MCF 10A (cell line): Measurements from ENCODE around the gene CARD8. TPM values are rescaled to one million over a fixed set of nuclear protein-coding genes. Genes with fewer than 3 reads are reported as not detected.

Experiments used
- BruUV-seq: library from RNA; stranded (reverse); fragments of 400-500 nt; replicated peaks from 2 replicates; lab custom pipeline; 2021; lab: Mats Ljungman, UMichigan
- CTCF ChIA-PET: fragments of 300-600 bp; sonication (Branson Sonifier 250); formaldehyde crosslinking; extraction: SDS; loops from one replicate; lab custom pipeline; 2021; ENCODE audit warnings: antibody characterized with exemption, inconsistent platforms; lab: Yijun Ruan, JAX
- POLR2A ChIA-PET: fragments of 300-600, 350-650 bp; sonication (Branson Sonifier 250); formaldehyde crosslinking; extraction: SDS; loops from one replicate; lab custom pipeline; 2020; ENCODE audit warnings: antibody characterized with exemption, inconsistent platforms; lab: Yijun Ruan, JAX
- DNase-seq: peaks from one replicate; pipeline ENCODE4 v3.0.0-alpha.2; 2018; ENCODE audit not compliant: unreplicated experiment
- H3K27ac Mint-ChIP-seq: one replicate; pipeline ENCODE4 v1.8.0; 2022; ENCODE audit warnings: mild to moderate bottlenecking, low read depth, mixed read lengths; ENCODE audit not compliant: unreplicated experiment
- H3K27me3 Mint-ChIP-seq: one replicate; pipeline ENCODE4 v1.8.0; 2022; ENCODE audit warnings: mixed read lengths; ENCODE audit not compliant: insufficient read depth, unreplicated experiment
- H3K36me3 Mint-ChIP-seq: one replicate; pipeline ENCODE4 v1.8.0; 2022; ENCODE audit warnings: mild to moderate bottlenecking, moderate library complexity, mixed read lengths; ENCODE audit not compliant: insufficient read depth, unreplicated experiment
- H3K4me1 Mint-ChIP-seq: one replicate; pipeline ENCODE4 v1.8.0; 2022; ENCODE audit warnings: mixed read lengths; ENCODE audit not compliant: insufficient read depth, unreplicated experiment
- H3K4me3 Mint-ChIP-seq: one replicate; pipeline ENCODE4 v1.8.0; 2022; ENCODE audit warnings: mild to moderate bottlenecking, moderate library complexity, mixed read lengths; ENCODE audit not compliant: unreplicated experiment
- H3K9me3 Mint-ChIP-seq: one replicate; pipeline ENCODE4 v1.8.0; 2022; ENCODE audit warnings: mixed read lengths; ENCODE audit not compliant: unreplicated experiment
- CTCF ChIP-seq: fragments of 200-600 bp; IDR thresholded peaks from one replicate; pipeline ENCODE4 v1.8.0; 2022; ENCODE audit warnings: antibody characterized with exemption, mild to moderate bottlenecking; ENCODE audit not compliant: unreplicated experiment
- intact Hi-C: fragments of 100-400 bp; cut with micrococcal nuclease; formaldehyde crosslinking; loops from 2 replicates; pipeline ENCODE4 v1.14.1; 2022
- total RNA-seq: library from RNA; stranded (reverse); gene quantifications from 2 replicates; pipeline ENCODE4 v1.2.3, GENCODE V29; 2022

Gene CARD8
- total RNA-seq, 1 experiment from 2014 or later = 16.0 TPM

DNA sequence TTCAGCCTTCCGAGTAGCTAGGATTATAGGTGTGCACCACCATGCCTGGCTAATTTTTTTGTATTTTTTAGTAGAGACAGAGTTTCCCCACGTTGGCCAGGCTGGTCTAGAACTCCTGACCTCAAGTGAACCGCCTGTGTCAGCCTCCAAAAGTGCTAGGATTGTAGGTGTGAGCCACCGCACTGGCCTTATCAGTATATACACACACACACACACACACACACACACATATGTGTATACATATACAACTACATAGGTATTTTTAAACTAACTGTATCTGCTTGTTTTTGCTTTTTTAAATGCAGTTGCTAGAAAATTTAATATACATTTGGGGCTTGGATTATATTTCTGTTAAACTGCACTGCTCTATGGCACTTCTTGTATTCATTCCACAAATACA is 3.1 kb downstream of the CARD8 start:
- BruUV-seq = no TSS peak
- ChIA-PET POLR2A (interaction anchor here (0.7 kb wide), 1 partner anchor 47 kb away, joined by 3 read pairs; no protein-coding TSS in a partner anchor), CTCF (no interaction called here)
- Mint-ChIP-seq H3K4me1 (peaks cover 5% of the 10 kb centered on the region), H3K9me3 (no peaks in the 10 kb centered on the region), H3K27ac (no peak overlapping the region), H3K4me3 (no peak overlapping the region), H3K27me3 (no peaks in the 10 kb centered on the region), H3K36me3 (peaks cover 13% of the 10 kb centered on the region)
- DNase-seq = no peak
- intact Hi-C loops = no loop called here
- no peak for TF ChIP-seq CTCF

GRCh38 chr19:48250290-48251025 is 5.3 kb downstream of the CARD8 start:
- H3K9me3 Mint-ChIP-seq = no peaks in the 10 kb centered on the region
- no peaks in the 10 kb centered on the region for H3K27me3 Mint-ChIP-seq
- intact Hi-C loops = no loop called here
- POLR2A ChIA-PET = interaction anchor here (0.6 kb wide), 1 partner anchor 1010 kb away, joined by 3 read pairs; no protein-coding TSS in a partner anchor
- BruUV-seq = no TSS peak
- H3K36me3 Mint-ChIP-seq = peaks cover 19% of the 10 kb centered on the region
- no peak overlapping the region for H3K27ac Mint-ChIP-seq
- no peak for DNase-seq
- no peak for TF ChIP-seq CTCF
- CTCF ChIA-PET = no interaction called here
- H3K4me1 Mint-ChIP-seq = peaks cover 5% of the 10 kb centered on the region
- no peak overlapping the region for H3K4me3 Mint-ChIP-seq

DNA sequence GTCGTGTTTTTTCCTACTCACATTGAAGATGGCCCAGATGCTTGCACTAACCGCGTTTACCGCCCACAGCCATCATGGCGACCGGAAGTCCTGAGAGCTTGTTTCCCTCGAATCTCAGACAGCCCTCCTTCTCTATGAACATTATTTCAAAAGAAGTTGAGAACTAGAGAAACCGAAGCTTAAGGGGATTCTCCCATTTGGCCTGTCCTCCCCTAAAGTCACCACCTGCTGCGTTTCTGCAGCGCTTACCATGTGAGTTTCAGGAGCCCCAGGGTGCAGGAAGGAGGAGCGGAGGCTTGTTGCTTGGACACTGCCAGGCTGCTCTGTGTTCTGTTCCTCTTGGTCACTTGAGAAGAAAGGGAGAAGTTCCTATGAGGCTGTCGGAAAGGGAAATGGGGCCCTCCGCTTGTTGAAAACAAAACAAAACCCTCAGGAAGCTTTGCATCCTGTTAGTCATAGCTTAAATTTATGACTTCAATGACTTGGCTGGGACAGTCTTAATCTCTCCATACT is 6.2 kb downstream of the CARD8 start:
- no peak overlapping the region for H3K4me3 Mint-ChIP-seq
- peaks cover 6% of the 10 kb centered on the region for H3K4me1 Mint-ChIP-seq
- ChIA-PET CTCF (no interaction called here), POLR2A (no interaction called here)
- intact Hi-C loops = no loop called here
- H3K27ac Mint-ChIP-seq = no peak overlapping the region
- TF ChIP-seq CTCF = no peak
- DNase-seq = no peak
- H3K9me3 Mint-ChIP-seq = no peaks in the 10 kb centered on the region
- BruUV-seq = no TSS peak
- H3K36me3 Mint-ChIP-seq = peaks cover 21% of the 10 kb centered on the region
- no peaks in the 10 kb centered on the region for H3K27me3 Mint-ChIP-seq

GRCh38 chr19:48248081-48248833 is 7.5 kb downstream of the CARD8 start:
- intact Hi-C loops = no loop called here
- BruUV-seq = no TSS peak
- H3K9me3 Mint-ChIP-seq = no peaks in the 10 kb centered on the region
- DNase-seq = no peak
- no peak for TF ChIP-seq CTCF
- POLR2A ChIA-PET = no interaction called here
- H3K4me3 Mint-ChIP-seq = no peak overlapping the region
- H3K27ac Mint-ChIP-seq = no peak overlapping the region
- peaks cover 21% of the 10 kb centered on the region for H3K36me3 Mint-ChIP-seq
- CTCF ChIA-PET = interaction anchor here (0.5 kb wide), 1 partner anchor 12 kb away, joined by 3 read pairs; no protein-coding TSS in a partner anchor
- H3K4me1 Mint-ChIP-seq = peaks cover 7% of the 10 kb centered on the region
- no peaks in the 10 kb centered on the region for H3K27me3 Mint-ChIP-seq
